VCaP (cell line): Measurements from ENCODE around the gene HSD3B2.

Experiments used
- H3K27ac ChIP-seq: fragments of 450-650 bp; 2 replicates; pipeline ENCODE4 v1.5.1; 2017
- TF ChIP-seq, protein P1 (sequence below): fragments of 450-650 bp; conservative IDR thresholded peaks from 2 replicates; pipeline ENCODE4 v1.5.1; 2017; ENCODE audit warnings: mild to moderate bottlenecking, moderate library complexity

The HSD3B2 gene

GRCh38 chr1:119442756-119443155, 27.8 kb downstream of the HSD3B2 start:
- H3K27ac ChIP-seq, result peak overlapping the region; percentile 56
- TF ChIP-seq, protein P1, sequence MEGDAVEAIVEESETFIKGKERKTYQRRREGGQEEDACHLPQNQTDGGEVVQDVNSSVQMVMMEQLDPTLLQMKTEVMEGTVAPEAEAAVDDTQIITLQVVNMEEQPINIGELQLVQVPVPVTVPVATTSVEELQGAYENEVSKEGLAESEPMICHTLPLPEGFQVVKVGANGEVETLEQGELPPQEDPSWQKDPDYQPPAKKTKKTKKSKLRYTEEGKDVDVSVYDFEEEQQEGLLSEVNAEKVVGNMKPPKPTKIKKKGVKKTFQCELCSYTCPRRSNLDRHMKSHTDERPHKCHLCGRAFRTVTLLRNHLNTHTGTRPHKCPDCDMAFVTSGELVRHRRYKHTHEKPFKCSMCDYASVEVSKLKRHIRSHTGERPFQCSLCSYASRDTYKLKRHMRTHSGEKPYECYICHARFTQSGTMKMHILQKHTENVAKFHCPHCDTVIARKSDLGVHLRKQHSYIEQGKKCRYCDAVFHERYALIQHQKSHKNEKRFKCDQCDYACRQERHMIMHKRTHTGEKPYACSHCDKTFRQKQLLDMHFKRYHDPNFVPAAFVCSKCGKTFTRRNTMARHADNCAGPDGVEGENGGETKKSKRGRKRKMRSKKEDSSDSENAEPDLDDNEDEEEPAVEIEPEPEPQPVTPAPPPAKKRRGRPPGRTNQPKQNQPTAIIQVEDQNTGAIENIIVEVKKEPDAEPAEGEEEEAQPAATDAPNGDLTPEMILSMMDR, result no peak

- no peak overlapping the region for H3K27ac ChIP-seq
- TF ChIP-seq, protein P1, result no peak
These were observed 31.4 kb downstream of the HSD3B2 start for GRCh38 chr1:119446321-119446720.

DNA sequence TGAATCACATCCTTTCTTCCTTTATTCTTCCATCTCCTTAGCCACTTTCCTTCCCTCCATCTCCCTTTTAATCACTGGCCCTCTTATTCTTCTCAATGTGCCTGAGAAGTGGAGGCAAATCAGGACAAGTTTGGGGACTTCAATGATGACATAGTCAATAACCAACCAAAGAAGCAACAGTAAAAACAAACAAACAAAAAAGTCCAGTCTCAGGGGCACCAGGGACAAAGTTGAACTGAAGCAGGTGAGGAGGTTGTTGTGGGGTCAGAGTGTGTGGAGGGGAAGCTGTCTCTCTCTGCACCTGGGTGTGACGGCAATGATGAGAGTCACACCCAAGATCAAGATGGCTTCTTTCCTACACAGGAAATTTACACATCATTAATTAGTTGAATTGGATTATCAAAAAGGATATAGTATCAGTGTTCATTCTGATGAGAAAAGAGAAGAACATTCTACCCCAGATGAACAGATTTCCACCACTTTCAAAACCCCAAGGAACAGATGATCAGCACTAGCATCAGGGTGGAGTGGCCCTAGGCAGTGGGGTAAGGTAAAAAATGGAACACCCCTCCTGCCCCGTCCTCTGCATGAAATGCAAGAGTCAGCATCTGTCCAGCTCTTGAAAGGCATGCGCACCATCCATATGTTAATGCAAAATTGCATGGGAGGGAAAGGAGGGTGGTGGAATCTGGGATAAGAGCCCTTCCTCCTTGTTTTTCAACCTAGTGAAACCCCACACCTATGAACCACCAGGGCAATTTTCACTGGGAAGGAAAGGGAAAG, 32.6 kb downstream of the HSD3B2 start:
- TF ChIP-seq, protein P1, result no peak
- no peak overlapping the region for H3K27ac ChIP-seq

DNA sequence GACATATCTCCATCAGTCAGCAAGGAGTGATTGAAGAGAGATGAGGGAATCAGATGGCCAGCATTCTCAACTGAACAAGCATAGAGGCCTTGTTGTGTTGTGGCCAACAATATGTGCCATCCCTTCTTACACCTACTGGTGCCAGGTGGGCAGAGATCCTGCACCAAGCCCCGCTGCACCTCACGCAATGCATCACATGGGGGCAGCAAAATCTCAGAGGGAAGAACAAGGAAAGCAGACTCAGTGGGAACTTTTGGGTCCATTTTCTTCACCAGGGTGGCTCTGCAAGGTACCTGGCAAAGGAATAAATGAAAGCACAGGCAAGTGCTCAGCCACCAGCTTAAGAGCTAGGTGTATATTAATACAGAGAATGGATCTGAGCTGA, 33.2 kb downstream of the HSD3B2 start:
- H3K27ac ChIP-seq, result no peak overlapping the region
- TF ChIP-seq, protein P1, result no peak; the same call in 1 of the 2 replicates

DNA sequence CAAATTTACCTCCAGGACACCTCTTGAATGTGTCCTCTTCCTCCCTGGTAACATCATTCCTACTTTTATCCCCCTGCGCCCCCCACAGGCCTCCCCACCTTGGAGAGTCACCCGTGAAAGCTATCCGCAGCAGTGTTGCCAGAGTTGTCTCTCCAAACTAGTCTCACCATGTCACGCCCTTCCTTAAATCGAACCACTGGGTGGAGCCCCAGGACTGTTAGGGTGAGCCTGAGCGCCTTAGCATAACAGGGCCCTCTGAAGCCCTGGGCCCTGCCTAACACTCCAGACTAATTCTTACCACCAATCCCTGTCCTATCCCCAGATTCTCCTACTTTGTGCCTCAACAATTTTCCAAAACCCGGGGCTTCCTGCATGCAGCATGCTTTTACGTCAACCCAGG, 35.0 kb downstream of the HSD3B2 start:
- TF ChIP-seq, protein P1, result no peak
- H3K27ac ChIP-seq, result no peak overlapping the region

GRCh38 chr1:119451158-119451557, 36.2 kb downstream of the HSD3B2 start:
- TF ChIP-seq, protein P1, result no peak
- no peak overlapping the region for H3K27ac ChIP-seq

DNA sequence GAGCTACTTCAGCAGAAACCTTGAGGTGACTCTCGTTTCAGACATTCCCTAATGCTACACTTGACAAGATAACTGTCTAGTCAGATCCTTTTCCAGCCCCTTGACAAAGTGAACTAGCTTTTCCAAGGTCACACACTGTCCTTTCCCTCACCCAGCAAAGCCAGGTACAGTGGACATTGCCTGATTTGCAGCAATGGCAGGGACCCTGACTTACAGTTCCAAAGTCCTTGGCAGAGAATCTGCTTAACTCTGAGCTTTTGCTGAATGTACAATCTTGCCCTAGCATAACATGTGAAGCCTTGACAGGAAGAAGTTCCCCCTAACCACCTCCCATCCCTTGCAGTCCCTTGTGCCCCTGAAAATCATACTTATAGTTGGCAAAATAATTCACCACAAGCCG, 37.1 kb downstream of the HSD3B2 start:
- H3K27ac ChIP-seq, result no peak overlapping the region
- TF ChIP-seq, protein P1, result no peak
